HG03108 (cell line): ENCODE measurements around the gene WDR64.
"Not testable (repeated sequence)": the region's sequence is repeated elsewhere in the genome, so short reads cannot be mapped to it uniquely, and the experiment has no call there.

Experiments
- ATAC-seq: cut with Tn5 transposase; IDR thresholded peaks from one replicate; pipeline ENCODE4 v1.9.1; 2021; ENCODE audit warnings: moderate library complexity; ENCODE audit not compliant: unreplicated experiment

WDR64 gene

DNA sequence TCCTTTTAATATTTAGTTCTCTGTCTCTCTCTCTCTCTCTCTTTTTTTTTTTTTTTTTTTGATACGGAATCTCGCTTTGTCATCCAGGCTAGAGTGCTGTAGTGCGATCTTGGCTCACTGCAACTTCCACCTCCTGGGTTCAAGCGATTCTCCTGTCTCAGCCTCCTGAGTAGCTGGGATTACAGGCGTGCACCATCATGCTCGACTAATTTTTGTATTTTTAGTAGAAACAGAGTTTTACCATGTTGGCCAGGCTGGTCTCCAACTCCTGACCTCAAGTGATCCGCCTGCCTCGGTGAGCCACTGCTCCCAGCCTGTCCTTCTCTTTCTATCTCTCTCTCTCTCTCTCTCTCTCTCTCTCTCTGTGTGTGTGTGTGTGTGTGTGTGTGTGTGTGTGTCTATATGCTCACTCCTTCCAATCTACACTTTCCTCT, 83.4 kb downstream of the WDR64 start:
- ATAC-seq = not testable (repeated sequence)

DNA sequence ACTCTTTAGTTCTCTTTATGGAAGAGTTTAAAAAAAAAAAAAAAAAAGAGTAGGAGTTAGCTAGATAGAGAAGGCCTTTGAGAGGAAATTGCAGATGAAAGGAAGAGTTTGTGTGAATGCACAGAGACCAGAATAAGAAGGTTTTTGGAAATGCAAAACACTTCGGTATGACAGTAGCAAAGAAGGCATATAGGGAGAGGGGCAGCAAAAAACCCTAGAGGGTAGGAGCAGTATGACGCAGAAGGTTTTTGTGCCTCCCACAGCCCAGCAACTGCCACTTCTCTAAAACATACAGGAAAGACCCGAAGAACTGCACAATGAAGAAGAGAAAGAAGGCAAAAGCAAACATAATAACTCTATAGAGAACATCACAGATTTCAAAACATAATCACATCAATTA, 84.3 kb downstream of the WDR64 start:
- ATAC-seq = no peak

DNA sequence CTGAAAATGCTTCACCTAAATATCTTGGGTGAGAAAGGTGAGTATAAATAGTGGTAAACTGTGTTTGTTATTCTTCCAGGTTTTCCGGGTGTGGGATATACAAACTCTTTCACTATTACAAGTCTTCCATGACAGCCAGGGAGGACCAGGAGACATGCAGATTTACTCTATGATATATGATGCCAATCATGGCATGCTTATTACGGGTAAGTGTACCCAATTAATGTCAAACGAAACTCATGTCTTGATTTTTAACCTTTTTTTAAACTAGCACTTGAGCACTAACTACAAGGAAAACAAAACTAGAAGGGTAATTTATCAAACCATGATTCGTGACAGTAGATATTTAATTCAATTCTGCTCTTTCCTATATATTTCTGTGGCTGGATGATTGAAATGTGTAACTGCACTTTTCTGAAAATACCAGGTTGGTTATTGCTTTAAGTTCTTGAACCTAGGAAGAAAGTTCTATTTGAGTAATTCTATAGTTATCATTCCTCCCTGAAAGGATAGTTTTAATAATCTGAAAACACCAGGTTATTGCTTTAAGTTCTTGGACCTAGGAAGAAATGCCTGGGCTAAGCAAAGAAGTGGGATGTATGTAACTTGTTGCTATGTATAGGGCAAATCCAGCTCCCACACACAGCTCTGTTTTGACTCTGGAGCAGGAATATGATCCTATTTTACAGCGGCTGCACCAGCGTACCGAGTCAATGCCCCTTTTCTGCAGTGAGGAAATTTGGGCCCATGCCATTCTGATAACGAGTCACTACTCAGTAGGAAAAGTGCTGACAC, 86.4 kb downstream of the WDR64 start:
- ATAC-seq = no peak

GRCh38 chr1:241742084-241742483, 90.0 kb downstream of the WDR64 start:
- no peak for ATAC-seq

DNA sequence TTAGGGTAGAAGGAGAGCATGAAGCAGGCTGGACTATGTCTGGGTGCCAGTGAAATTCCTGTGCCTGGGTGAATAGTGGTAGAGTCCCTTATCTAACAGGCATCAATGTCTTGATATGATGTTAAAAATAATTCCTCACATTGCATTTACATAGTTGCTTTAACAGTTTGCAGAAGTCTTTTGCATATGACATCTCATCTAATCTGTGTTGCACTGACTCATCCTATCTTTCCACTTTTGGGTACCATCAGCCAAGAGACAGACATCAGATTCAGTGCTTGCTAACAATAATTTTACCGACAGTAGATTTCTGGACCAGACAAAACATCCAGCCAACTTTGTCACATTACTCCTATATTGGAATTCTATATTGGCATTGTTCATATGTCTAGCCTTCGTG, 92.5 kb downstream of the WDR64 start:
- ATAC-seq = no peak

GRCh38 chr1:241747992-241748391, 95.9 kb downstream of the WDR64 start:
- no peak for ATAC-seq

DNA sequence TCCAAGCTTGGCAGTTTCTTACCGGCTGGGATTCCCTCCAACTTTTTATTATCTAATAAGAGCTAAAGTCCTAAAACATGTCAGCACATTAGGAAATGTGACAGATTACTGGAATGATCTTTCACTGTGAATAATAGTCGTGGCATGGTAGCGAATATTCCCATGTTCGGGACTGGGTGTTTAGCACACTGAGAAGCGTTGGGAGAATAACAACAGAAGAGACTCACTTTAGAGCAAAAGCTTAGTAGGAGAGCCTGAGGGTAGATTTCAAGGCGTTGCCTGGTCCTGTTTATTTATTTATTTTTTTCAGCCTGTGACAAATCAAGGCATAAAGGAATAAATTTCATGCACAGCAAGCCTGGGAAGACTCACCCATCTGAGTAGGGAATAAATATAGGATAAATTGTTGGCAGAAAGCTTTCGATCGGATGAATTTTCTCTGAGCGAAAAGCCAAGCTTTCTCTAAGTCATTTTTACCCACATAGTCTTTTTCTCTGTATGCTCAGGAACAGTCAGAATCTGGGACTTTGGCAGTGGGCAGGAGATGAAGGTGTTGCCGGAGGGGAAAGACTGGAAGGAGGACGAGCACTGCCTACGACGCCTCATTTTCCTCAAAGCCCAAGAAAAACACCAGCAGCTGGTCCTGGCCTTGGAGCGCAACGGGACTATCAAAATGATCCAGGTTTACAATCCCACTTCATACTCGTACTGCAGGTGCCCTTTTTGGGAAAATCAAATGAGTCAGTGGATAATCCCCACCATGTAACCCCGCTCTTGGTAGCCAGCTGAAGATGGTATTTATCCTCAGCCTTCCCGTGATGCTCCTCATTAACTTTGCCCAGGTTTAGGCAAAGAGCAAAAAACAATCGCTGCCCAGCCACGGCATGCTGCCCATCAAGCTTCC, 97.2 kb downstream of the WDR64 start:
- ATAC-seq = no peak

DNA sequence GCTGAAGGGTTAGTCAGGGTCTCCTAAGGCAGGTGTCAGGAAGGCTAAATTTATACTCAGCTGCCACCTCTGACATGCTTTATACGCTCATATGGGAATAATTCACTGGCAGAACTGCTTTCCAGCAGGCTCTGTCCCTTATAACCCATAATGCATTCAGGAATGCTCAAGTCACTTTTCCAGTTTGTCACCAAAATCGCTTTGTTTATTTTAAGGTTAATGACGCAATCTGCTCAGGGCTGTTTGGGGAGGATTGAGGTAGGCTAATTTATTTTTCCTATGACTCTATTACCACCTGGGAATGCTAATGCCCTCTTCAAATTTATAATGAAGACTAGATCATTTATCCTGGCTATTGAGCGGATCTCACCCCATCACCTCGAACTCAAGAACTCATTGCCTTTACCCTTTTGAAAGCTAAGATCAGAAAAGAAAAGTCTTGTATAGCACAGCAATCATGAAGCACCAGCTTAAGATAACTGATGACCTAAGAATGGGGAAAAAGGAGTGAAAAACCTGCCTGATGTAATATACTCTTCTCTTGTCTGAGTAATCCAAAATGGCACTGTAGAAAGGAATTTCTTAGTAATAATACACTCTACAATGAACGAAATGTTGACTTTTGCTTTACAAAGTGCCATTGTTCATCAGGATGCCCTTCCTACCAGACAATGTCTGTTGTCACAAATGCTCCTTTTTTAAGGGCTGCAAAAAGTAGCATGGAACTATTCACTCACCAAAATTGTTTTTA, 98.0 kb downstream of the WDR64 start:
- no peak for ATAC-seq

DNA sequence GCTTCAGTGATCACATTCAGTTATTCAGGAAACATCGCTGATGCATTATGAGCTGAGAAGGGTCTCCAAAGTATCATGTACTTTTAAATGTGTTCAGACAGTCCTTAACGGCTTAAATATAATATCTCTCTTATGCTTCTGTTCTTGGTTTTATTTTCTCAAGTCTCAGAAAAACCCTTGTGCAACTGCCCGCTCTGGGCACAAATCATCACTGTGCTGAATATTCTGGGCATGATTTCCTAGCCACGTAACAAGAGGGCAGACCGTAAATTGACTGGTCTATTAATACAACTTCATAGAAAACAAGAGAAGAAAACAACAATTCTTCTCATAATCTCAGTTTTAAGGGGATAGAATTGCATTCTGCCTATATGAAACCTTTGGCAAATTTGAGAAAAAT, 99.4 kb downstream of the WDR64 start:
- ATAC-seq = no peak

DNA sequence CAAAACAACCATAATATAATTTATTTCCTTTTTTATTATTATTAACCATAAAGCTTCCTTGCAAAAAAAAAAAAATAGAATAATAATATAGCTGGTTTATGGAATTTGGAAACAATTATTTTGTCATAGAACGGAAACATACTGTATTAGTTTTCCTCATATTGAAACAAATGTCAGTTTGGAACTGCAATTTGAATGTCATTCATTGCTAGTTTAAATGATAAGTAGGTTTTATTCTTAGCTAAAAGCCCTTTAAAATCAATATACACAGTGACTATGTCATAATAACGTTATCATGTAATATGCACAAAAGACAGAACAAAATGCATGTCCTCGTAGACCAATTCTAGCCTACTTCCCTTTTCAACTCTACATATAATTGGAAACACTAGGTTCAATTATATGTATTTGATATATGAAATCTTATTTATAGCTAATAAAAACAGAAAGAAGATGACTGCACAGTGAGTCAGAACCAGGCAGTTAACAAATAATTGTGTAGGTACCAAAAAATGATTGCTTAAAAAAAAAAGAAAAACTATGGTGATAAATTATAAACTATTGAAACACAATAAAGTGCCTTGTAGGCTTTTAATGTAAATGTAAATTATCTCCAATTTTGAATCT, 110.7 kb downstream of the WDR64 start:
- no peak for ATAC-seq

DNA sequence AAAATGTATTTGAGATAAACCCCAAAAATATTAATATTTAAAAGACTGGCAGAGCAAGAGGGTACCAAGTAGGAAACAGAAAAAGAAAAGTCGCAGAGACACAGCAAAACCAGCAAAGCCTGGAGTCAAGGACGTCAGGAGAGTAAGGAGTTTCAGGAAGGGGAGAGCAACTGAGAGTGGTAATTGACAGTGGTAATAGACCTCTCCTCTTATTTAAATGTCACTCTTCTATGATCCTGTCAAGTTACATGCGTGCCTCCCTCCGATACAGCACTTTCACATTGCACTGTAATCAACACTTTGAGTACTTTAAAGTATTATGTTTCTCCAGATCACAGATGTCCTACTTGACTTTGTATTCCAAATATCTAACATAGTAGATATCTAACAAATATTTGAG, 113.3 kb downstream of the WDR64 start:
- no peak for ATAC-seq

GRCh38 chr1:241767737-241768136, 115.7 kb downstream of the WDR64 start:
- no peak for ATAC-seq

DNA sequence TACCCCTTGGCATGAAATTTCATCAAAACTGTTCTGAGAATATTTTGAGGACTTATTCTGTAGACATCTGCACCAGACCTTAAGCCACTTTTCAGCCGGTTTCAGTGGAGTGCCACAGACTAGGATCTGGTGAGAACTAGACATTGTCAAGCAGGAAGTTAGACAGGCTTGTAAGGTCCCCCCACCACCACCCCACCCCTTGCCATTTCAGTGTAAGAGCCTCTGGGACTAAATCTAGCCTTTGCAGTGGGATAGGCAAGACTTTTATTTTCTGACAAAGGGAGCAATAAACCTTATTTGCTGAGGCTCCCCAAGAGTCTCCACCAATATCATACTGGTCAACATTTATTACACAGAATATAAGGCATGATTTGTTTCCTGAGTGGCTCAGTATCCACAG, 118.0 kb downstream of the WDR64 start:
- no peak for ATAC-seq

DNA sequence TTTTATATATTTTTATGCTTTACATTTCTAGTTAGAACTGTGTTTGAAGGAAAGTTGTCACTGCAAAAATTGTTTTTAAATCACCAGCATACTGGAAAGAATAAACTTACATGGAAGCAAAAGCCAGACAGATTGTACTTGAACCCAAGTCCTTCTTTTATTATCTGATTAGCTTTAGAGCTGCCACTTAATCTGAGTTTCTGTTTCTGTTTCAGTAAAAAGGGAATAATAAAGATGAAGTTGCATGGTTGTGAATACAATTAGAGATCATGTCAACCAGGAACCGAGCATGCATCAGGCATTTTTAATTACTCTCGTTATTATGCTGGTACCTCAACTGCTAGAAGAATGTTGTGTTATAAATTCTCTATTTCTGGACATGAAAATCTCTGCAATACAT, 119.0 kb downstream of the WDR64 start:
- no peak for ATAC-seq

- ATAC-seq = no peak
Observed at GRCh38 chr1:241772932-241773500, 120.9 kb downstream of the WDR64 start.

- no peak for ATAC-seq
Observed at GRCh38 chr1:241773991-241774390, 121.9 kb downstream of the WDR64 start.

DNA sequence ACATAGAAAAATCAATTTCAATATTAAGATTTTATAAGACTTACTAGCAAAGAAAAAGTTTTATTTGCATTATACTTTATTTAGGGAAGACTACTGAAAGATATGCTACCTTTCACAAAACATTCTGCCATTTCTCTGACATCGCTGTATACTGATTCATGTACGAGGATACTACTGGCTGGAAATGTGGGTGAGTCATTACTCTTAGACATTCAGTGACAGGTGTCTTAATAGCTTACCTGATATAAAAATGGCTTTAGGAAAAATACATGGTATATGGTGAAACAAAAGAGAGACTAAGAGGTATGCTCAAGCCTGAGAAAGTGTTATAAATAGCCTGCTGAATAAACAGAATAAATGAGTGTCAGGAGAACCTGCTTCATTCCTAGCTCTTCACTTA, 122.9 kb downstream of the WDR64 start:
- no peak for ATAC-seq

DNA sequence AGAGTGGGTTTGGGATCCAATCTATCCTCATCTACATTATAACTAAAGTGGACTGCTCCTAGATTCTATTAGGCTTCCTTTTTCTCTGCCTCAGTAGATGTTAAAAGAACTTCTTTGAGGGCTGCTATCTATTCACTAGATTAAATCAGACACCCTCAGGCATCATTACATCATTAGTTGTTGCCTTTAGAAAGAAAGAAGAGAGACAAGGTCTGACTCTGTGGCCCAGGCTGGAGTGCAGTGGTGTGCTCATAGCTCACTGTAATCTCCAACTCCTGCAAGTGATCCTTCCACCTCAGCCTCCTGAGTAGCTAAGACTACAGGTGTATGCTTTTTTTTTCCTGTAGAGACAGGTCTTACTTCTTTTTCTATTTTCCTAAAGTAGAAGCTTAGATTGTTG, 124.8 kb downstream of the WDR64 start:
- ATAC-seq = no peak

- ATAC-seq = no peak
Observed at GRCh38 chr1:241778117-241778516, 126.0 kb downstream of the WDR64 start.

DNA sequence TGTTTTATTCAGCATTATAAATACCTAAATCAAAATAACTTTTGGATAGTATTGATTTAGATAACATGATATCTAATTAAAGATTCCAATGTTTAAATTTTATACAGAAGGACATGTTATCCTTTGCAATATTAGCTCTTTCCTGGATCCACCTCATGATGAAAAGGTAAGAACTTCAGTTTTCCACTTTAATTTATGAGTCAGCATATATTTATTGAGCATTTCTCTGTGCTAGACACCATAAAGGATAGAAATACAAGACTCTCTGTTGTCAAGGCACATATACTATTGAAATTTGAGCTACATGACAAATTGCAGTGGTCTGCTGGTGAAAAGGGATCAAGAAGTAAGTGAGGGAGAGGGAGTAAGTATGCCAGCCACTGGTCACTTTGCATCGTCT, 127.8 kb downstream of the WDR64 start:
- ATAC-seq = no peak

DNA sequence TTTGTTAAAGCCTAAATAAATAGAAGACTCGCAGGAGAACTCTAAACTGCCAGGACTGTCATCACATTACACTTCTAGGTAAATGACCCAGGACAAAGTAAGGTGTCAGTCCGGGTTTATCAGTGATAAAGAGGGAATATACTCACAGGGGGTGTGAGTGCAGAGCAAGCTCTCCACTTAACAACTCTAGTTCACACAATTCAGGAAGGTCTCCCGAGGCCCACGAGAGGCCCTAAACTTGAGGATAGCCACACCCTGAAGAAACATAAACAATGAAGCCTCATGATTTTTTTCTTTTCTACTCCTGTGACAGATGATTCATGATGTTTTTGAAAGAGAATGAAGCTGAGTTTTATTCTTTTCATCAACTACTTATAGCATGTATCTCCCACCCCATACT, 130.3 kb downstream of the WDR64 start:
- no peak for ATAC-seq
